ENCODE data around the gene IRF2BP2.

IRF2BP2 gene

DNA sequence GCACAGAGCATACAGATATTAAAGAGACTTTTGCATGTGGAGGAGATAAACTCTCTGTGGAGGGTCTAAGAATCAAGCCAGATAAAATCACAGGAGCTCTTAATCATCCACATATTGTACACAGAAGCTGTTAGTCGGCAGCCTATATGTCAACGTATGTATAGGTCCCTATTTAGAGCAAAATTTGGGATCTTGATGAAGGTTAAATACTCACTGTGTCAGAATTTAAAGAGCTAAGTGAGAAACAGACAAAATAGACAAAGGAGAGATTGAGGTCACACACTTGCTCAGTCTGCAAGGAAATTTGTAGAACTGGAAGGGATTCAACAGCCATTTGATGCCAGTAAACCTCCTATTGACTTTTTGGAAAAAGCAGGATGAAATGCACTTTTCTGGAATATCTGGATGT lies 4.1 kb upstream of the IRF2BP2 start:
- DNase-seq (ENCODE audit: low read depth in 2 of 2, low spot score in 1 of 2), result no peak

DNA sequence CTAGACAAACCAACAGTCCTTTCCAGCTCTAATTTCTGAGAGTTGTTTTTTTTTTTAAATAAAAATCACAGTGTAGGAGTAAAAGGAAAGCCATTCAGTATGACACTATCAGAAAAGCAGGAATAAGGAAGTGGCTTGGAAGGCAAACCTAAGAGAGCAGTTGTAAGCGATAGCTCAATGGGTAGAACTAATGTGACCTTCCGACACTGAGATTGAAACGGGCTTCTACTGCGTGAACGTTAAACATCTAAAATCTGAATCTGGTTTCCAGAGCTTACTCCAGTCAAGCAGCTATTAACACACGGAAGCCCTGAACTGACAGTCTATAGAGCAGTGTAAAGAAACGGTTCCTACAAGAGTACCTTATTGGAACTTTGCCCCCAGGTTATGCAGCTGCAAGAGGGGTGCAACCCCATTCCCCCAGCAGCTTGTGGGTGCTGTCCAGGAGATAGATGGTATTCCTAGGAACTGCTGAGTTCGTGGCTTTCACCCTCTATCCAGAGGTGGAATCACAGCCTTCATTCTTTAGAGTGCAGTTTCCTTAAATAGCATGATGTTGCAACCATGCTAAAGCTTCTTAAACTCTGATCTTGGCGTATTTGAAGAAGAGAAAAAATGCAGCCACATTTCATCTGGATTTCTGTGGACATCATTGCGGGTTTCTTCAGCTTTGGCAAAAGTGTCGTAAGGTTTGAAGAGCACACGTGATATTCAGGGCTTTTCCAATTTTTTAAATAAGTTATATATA lies 3.3 kb upstream of the IRF2BP2 start:
- DNase-seq (ENCODE audit: low read depth in 2 of 2, low spot score in 1 of 2), result no peak

- DNase-seq (ENCODE audit: low read depth in 2 of 2, low spot score in 1 of 2), result no peak
These were observed 2.6 kb upstream of the IRF2BP2 start for GRCh38 chr1:234612352-234613127.

DNA sequence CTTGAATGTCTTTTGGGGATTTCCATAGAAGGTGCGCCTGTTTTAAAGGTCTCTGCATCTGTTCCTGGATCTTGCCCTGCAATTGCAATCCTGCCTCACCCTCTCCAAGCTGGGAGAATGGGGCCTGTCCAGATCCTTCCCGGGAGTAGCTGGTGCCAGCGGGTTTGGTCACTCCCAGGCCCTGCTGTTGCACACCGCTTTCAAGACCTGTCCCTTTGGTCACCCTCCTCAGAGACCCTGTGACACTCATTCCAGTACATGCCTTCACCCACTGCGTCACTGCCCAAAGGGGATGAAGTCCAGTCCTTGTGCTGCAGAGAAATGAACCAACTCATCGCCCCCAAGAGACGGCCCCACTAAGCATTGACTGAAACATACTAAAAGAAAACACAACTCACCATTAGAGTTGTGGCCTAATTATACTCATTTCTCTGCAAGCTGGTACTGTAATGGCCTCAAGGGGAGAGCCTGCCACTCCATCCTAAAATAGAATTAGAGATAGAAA lies 1.9 kb upstream of the IRF2BP2 start:
- DNase-seq (ENCODE audit: low read depth in 2 of 2, low spot score in 1 of 2), result no peak

GRCh38 chr1:234611225-234611846 lies 1.4 kb upstream of the IRF2BP2 start:
- no peak for DNase-seq (ENCODE audit: low read depth in 2 of 2, low spot score in 1 of 2)

DNA sequence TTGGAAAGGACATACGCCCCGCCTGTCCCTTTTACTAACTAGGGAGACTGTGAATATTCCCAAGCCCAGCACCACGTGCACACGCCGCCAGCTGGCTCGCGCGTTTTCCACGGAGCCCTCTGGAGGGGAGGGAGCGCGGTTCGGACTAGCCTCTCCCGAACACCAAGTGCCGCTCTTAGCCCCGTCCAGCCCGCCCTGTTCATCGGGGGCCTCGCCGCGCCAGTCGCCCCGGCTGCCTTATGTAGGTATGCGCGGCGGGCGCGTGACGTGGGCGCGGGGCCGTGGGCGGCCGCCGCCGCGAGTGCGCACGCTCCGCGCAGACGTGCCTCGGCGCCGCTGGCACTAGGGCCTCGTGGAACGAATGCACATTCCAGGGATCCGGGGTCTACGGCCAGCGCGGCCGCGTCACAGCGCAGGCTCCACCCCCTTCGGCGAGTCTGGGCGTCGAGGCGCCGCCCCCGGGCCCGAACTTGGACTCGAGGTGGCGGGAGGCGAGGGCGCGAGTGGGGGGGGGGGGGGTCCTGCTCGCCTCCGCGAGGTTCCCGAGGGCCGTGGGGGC lies 767 bp upstream of the IRF2BP2 start:
- DNase-seq (ENCODE audit: low read depth in 2 of 2, low spot score in 1 of 2), result peak; percentile 74 to 85

GRCh38 chr1:234609691-234610042 lies 311 bp downstream of the IRF2BP2 start:
- no peak for DNase-seq (ENCODE audit: low read depth in 2 of 2, low spot score in 1 of 2)

- no peak for DNase-seq (ENCODE audit: low read depth in 2 of 2, low spot score in 1 of 2)
These were observed 877 bp downstream of the IRF2BP2 start for GRCh38 chr1:234608911-234609690.

- DNase-seq (ENCODE audit: low read depth in 2 of 2, low spot score in 1 of 2), result peak; percentile 55 to 64
These were observed 1.7 kb downstream of the IRF2BP2 start for GRCh38 chr1:234608025-234608910.

- no peak for DNase-seq (ENCODE audit: low read depth in 2 of 2, low spot score in 1 of 2)
These were observed 2.6 kb downstream of the IRF2BP2 start for GRCh38 chr1:234607109-234608024.

DNA sequence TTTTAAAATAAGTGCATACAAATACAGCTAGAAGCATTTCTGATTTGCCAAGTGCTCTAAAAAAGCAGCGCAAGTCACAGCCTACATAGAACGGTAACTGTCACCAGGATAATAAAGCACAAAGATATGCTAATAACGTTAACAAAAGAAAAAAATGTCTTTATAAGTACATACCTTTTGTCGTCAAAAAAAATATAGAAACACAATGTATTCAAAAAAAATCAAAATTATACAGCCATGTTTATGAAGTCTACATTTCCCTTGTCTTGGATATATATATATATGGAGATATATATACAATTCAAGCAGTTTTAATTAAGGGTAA lies 3.2 kb downstream of the IRF2BP2 start:
- no peak for DNase-seq (ENCODE audit: low read depth in 2 of 2, low spot score in 1 of 2)

DNA sequence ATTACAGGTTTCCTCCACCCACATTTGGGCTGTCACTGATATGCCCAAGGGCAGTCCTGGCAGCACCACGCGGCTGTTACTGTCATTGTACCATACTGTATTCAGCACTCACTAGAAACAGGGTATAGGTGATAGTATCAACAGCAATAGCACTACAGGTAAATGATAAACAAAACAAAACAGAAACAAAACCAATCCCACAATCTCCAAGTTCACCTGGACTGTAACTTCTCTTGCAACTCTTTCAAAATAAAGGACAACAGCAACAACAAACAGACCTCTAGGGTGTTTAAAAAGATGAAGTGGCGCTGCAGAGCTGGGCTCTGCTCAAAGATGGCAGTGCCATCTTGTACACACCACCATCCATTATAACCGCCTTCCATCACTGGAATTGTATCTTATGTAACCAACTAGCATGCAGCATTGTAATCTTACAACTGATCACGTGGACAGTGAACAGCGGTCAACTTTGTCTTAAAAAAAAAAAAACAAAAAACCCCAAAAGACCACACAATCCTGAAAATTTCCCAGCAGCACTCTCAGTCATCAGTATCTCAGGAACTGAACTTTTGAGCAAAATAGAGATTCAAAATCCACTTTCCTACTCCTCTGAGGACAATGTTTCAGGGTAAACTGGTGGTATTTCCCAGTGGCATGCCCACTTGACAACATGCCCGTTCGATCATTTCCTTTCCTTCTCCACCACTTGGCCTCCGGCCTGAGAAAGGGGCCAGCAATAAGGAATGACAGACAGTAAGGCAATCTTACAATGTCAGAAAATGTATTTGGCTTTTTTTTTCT lies 3.8 kb downstream of the IRF2BP2 start:
- no peak for DNase-seq (ENCODE audit: low read depth in 2 of 2, low spot score in 1 of 2)

DNA sequence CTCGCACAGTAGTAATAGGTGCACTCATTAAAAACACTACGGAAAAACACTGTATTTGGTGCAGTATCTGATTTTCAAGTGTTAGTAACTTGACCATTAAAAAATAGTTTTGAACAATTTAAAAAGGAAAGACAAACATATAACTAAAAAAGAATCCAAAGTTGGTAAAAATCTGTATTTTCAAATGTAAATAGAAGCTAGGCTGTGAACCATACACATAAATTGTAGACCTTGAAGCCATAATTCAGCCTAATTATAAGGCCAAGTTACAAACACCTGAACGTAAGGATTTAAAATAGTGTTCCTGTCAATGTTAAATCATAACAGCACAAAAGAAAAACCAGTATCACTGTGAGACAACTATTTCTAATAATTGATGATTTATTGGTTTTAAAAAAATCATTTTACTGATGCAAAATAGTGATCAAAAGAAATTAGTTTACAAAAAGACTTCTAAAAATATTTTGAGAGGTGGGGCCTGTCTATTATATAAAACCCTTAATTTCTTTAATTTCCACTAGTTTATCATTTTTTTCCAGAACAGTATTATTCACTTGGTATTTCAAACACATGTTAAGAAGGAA lies 4.5 kb downstream of the IRF2BP2 start:
- DNase-seq (ENCODE audit: low read depth in 2 of 2, low spot score in 1 of 2), result no peak

DNA sequence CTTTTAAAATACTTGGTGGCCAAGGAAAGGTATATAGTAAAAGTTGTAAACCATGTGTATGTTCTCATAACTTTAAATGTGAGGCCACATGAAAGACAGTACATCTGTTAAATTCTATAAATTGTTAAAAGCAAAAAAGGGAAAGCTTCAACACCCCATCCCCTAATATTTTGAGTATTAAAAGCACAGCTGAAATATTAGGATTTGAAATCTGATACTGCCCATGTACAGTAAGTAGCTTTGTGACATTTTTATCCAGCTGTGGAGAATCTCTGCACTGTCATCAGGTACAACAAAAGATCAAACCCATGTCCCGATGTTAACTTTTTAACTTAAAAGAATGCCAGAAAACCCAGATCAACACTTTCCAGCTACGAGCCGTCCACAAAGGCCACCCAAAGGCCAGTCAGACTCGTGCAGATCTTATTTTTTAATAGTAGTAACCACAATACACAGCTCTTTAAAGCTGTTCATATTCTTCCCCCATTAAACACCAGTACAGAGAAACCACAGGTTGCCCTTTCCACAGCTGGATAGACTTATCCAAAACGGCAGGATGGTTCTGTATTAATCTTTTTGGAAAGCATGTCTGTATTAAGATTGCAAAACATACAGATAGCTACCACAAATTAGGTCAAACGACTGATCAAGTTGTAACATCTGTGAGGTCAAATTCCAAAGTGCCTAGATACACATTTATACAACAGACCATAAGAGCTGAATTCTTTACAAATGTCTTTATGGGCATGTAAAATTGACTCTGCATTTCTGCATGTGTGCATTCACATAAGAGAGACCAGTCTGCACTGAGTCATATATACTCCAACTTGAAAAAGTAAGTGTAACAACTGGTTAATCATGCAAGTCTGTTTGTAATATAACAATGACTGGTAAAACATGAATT lies 5.2 kb downstream of the IRF2BP2 start:
- DNase-seq (ENCODE audit: low read depth in 2 of 2, low spot score in 1 of 2), result no peak

DNA sequence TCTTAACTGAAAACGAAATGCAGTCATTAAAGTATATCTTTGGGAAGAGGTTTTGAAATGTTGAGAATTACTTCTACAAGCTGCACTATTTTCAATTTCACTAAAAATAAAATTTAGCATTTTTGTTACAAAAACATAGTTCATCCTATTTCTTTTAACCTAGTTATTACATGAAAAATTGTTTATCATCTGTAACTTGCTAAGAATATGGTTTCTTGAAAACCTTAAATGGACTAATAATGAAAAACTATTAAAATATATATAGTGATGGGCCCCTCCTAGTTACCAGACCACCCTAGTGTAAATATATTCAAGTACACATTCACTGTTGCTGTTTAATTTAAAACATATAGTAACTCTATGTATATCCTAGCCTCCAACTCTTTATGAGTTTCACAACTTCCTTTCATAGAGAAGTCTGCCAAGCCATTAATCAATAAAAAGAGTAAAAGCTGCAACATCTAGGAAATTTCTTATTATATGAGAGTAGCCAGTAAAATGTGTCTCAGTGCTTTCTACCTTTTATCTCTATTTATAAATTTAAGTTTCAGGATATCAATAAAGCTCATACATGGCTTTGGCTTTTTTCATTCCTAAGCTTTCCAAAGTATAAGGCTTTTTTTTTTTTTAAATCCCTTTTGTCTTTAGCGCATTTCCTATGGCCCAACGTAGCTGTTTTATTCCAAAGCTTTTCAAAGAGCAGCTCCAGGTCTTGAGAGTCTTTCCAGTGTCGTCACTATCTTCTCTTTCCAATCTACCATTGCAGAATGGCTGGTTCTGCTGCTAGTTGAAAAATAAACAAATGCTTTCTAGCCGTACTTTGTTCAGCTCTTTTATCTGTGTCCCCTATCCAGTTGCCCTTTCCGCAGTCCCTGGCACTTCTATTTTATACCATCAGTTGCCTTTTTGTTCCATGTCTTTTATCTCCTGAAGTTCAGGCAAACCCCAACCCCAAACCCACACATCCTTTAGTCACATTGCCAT lies 6.5 kb downstream of the IRF2BP2 start:
- DNase-seq (ENCODE audit: low read depth in 2 of 2, low spot score in 1 of 2), result no peak
